ENCODE measurements around the gene ENTHD1.
A peak's percentile ranks its signal among the peaks of the same experiment; 100 is the strongest.

ENTHD1 gene

GRCh38 chr22:39808081-39808480 lies 85.5 kb downstream of the ENTHD1 start:
- Histone ChIP-seq H3K4me3 (replicated peaks; ENCODE audit: low read depth, low read length) (no peak overlapping the region), H3K27me3 (replicated peaks; ENCODE audit: control insufficient read depth, insufficient read depth, low read length) (no peaks in the 10 kb centered on the region), H3K36me3 (ENCODE audit: control insufficient read depth, insufficient read depth, low read length) (no peaks in the 10 kb centered on the region)
- no peak for DNase-seq (ENCODE audit: extremely low read depth, insufficient read length)
- TF ChIP-seq, protein P1, sequence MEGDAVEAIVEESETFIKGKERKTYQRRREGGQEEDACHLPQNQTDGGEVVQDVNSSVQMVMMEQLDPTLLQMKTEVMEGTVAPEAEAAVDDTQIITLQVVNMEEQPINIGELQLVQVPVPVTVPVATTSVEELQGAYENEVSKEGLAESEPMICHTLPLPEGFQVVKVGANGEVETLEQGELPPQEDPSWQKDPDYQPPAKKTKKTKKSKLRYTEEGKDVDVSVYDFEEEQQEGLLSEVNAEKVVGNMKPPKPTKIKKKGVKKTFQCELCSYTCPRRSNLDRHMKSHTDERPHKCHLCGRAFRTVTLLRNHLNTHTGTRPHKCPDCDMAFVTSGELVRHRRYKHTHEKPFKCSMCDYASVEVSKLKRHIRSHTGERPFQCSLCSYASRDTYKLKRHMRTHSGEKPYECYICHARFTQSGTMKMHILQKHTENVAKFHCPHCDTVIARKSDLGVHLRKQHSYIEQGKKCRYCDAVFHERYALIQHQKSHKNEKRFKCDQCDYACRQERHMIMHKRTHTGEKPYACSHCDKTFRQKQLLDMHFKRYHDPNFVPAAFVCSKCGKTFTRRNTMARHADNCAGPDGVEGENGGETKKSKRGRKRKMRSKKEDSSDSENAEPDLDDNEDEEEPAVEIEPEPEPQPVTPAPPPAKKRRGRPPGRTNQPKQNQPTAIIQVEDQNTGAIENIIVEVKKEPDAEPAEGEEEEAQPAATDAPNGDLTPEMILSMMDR (IDR thresholded peaks at IDR 0.05; ENCODE audit: insufficient read depth, low read length, poor library complexity, severe bottlenecking), result peak; percentile 41

DNA sequence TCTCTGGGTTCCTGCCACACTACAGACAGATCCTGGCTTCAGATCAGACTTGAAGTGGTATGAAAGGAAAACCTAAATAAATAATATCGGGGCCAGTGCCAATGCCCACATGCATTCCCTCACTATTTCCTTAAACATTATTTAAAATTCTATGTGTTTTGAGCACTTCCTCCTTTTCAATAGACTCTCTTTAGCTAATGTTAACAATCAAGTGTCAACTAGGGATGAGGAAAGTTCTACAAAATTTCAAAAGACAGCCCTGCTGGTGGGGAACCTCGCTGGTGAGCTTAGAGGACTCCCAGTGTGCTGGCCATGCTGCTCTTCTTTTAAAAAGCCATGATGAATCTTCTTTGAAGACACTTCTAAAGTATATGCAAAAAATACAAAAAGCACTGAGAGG lies 87.5 kb downstream of the ENTHD1 start:
- Histone ChIP-seq H3K27me3 (replicated peaks; ENCODE audit: control insufficient read depth, insufficient read depth, low read length) (no peaks in the 10 kb centered on the region), H3K36me3 (ENCODE audit: control insufficient read depth, insufficient read depth, low read length) (no peaks in the 10 kb centered on the region)

DNA sequence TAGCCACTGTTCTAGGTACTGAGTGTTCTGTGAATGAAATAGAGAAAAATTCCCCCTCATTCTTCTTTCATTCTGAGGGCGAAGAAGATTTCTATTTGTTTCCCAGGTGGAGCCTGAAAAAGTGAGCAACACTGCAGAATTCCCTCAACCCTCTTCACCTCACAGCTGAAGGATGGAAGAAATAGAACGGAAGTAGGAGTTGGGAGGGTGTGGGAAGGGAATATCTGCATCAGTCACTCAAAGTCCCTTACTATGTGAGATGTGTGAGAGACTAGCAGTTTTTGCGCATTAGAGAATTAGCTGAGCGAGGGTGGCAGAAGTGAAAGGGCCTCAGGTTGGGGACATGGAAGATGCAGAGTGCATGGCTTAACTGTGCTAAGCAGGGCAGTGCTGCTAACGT lies 88.4 kb downstream of the ENTHD1 start:
- TF ChIP-seq, protein P1 (IDR thresholded peaks at IDR 0.05; ENCODE audit: insufficient read depth, low read length, poor library complexity, severe bottlenecking), result no peak
- Histone ChIP-seq H3K36me3 (ENCODE audit: control insufficient read depth, insufficient read depth, low read length) (no peaks in the 10 kb centered on the region), H3K27me3 (replicated peaks; ENCODE audit: control insufficient read depth, insufficient read depth, low read length) (no peaks in the 10 kb centered on the region), H3K4me3 (replicated peaks; ENCODE audit: low read depth, low read length) (no peak overlapping the region)
- no peak for DNase-seq (ENCODE audit: extremely low read depth, insufficient read length)

More for the DNA sequence above, 87.5 kb downstream of the ENTHD1 start:
- TF ChIP-seq, protein P1 (IDR thresholded peaks at IDR 0.05; ENCODE audit: insufficient read depth, low read length, poor library complexity, severe bottlenecking), result no peak
- H3K4me3 ChIP-seq (replicated peaks; ENCODE audit: low read depth, low read length), result no peak overlapping the region
- DNase-seq (ENCODE audit: extremely low read depth, insufficient read length), result no peak

- Histone ChIP-seq H3K36me3 (ENCODE audit: control insufficient read depth, insufficient read depth, low read length) (no peaks in the 10 kb centered on the region), H3K27me3 (replicated peaks; ENCODE audit: control insufficient read depth, insufficient read depth, low read length) (no peaks in the 10 kb centered on the region)
Measured at GRCh38 chr22:39802682-39803081, 90.9 kb downstream of the ENTHD1 start.

DNA sequence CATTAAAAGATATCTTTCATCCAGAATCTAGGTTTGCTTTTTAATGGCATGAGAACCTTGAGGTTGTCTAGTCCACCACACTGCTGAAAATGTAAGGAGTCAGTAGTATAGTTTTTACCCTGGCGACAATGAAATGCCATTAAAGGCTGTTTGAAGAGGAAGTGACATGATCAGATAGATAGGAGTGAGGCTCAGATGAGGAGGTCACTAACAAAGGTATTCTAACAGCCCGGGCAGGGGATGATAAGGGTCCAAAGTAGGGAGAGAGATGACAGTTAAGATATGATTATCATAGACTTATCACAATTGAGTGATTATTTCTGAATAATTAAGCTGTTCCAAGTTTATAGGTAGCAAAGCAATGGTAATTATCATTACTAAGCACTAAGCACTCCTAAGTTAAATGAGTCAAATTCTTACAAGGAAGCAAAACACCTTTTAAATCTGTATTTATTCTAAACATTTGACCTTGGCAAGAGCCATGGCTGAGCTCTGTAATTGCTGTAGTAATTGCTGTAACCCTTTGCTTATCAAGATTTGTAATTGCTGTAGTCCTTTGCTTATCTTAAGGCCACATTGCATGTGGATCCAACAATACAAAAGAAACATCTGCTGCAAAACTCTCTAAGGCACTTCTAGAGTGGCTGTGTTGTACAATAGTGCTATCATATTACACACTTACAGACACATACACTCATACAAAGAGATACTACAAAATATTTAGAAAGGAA lies 92.6 kb downstream of the ENTHD1 start:
- Histone ChIP-seq H3K4me3 (replicated peaks; ENCODE audit: low read depth, low read length) (no peak overlapping the region), H3K27me3 (replicated peaks; ENCODE audit: control insufficient read depth, insufficient read depth, low read length) (no peaks in the 10 kb centered on the region), H3K36me3 (ENCODE audit: control insufficient read depth, insufficient read depth, low read length) (no peaks in the 10 kb centered on the region)
- TF ChIP-seq, protein P1 (IDR thresholded peaks at IDR 0.05; ENCODE audit: insufficient read depth, low read length, poor library complexity, severe bottlenecking), result no peak
- DNase-seq (ENCODE audit: extremely low read depth, insufficient read length), result no peak

More at GRCh38 chr22:39802682-39803081, 90.9 kb downstream of the ENTHD1 start:
- H3K4me3 ChIP-seq (replicated peaks; ENCODE audit: low read depth, low read length), result no peak overlapping the region
- TF ChIP-seq, protein P1 (IDR thresholded peaks at IDR 0.05; ENCODE audit: insufficient read depth, low read length, poor library complexity, severe bottlenecking), result no peak
- no peak for DNase-seq (ENCODE audit: extremely low read depth, insufficient read length)

Measured in GM06990 (cell line).